Measurements from ENCODE around the gene PPP6R2.

The PPP6R2 gene, protein sequence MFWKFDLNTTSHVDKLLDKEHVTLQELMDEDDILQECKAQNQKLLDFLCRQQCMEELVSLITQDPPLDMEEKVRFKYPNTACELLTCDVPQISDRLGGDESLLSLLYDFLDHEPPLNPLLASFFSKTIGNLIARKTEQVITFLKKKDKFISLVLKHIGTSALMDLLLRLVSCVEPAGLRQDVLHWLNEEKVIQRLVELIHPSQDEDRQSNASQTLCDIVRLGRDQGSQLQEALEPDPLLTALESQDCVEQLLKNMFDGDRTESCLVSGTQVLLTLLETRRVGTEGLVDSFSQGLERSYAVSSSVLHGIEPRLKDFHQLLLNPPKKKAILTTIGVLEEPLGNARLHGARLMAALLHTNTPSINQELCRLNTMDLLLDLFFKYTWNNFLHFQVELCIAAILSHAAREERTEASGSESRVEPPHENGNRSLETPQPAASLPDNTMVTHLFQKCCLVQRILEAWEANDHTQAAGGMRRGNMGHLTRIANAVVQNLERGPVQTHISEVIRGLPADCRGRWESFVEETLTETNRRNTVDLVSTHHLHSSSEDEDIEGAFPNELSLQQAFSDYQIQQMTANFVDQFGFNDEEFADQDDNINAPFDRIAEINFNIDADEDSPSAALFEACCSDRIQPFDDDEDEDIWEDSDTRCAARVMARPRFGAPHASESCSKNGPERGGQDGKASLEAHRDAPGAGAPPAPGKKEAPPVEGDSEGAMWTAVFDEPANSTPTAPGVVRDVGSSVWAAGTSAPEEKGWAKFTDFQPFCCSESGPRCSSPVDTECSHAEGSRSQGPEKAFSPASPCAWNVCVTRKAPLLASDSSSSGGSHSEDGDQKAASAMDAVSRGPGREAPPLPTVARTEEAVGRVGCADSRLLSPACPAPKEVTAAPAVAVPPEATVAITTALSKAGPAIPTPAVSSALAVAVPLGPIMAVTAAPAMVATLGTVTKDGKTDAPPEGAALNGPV

DNA sequence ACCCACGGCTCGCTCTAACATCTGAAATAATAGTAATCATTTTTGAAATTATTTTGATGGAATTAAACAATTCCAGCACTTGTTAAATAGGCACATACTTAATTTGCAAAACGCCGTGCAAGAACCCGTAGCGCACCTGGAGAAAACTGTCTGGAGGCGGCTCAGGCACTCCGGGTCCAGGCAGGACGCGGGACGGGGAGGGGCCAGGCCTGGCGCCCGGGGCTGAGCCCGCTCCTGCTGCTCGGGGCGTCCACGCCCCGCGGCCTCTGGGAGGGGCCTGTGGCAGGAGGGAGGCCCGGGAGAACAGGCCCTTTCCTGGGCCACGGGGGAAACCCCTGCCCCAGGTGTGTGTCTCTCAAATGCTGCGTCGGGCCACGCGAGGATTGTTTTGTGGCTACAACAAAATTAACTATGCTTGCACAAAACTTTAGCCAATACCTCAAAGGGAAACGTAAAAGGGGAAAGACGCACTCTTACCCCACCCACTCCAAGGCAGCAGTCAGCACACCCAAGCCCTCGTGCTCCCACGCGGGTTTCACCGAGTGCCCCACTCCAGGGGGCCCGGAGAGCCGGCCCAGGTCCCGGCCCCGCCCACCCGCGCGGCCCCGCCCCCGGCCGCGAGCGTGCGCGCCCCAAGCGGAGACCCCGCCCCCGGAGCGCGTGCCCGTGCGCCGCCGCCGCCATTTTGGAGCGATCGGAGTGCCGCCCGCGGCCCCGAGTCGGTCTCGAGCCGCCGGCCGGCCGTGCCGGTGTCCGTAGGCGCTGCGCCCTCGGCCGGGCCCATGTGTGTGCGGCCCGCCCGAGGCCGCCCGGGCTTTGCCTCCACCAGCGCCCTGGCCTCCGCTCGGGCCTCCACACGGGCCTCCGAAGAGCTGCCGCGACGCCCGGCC lies at the start of gene PPP6R2:
Gene PPP6R2, plus strand, starts transcription at position 677 of the 890 bp plus-strand sequence. CDS start 50,582 bp downstream, outside the sequence.
- DNase-seq (ENCODE audit: low spot score) = peak; percentile 71

DNA sequence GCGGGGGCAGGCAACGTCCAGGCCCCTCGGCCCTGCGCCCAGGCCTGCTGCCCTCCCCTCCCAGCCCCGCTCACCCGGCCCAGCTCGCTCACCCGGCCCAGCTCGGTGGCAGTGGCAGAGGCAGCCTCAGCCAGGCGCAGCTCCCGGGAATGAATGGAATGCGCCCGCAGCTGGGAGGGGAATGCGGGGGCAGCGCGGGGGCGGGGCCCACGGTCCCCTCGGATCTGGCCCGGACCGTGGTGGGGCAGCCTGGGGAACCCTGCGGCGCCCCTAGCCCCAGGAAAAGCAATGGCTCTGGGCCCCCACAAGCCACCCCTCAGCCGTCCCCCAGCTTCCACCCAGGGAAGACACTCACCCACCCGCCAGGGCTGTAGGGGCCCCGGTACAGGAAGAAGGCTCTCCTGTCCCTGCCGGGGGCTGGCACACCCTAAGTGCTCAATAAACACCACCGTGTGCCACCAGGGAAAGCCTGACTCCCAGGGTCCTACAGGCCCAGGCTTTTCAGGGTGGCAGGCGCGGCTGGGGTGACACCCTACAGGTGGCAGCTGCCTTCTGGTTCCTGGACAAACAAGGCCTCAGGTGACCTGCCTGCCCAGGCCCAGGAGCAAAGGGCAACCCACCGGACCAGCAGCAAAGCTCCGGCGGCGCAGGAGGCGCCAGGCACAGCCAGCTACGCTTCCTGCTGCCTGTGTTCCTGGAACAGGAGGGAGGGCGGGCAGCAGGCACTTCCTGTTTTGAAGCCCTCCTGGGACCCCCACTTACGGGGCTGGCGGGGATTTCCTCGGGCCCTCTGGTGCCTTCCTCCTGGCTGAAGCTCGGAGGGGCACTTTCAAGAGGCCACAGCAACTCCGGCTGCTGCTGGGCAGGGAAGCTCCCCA lies 49.4 kb upstream of the PPP6R2 start:
- DNase-seq (ENCODE audit: low spot score) = no peak

DNA sequence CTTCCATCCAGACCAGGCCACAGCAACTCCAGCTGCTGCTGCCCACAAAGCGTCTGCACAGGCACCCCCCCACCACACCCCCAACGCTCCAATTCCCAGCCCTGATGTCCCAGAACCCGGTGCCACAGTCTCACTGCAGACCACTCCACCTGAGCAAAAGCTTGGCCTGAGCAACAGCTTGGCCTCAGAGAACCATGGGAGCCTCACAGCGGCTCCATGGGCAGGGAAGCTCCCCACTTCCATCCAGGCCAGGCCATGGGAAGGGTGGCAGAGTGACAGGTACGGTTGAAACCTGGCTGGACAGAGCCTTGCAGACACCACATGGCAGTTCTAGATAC lies 48.8 kb upstream of the PPP6R2 start:
- DNase-seq (ENCODE audit: low spot score) = no peak

DNA sequence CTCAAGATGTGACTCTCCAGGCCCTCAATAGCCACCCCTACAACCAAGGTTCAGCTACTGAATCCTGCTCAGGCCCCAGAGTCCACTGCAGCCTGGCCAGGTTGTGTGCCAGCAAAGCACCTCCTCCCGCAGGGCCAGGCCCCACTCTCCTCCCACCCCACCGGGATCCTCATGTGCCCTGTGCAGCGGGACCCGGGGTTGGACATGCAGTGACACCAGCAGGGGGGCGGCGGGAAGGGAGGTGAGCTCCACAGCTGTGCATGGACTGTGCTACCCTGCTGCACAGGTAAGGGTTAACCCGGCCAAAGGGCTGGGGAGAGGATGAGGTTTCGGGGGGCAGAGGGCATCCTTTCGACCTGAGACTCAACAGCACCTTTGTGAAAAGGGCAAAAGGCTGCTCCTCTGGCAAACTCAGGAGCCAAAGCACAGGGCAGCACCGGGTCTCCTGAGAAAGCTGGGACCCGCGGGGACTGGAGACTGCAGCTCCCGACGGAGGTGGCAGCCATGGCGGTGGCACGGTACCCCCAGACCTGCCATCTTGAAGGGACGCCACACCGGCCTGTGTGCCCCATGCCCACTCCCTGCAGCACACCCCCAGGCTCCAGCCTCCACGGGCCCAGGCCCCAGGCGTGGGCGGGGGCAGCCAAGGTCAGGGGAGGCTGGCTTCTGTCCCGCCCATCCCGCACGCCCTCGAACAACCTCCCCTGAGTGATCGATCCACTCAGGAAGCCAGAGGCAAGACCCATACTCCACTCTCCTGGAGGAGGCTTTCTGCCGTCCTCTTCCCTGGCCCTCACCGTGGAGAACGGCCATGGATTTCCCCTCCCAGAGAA lies 46.3 kb upstream of the PPP6R2 start:
- no peak for DNase-seq (ENCODE audit: low spot score)

DNA sequence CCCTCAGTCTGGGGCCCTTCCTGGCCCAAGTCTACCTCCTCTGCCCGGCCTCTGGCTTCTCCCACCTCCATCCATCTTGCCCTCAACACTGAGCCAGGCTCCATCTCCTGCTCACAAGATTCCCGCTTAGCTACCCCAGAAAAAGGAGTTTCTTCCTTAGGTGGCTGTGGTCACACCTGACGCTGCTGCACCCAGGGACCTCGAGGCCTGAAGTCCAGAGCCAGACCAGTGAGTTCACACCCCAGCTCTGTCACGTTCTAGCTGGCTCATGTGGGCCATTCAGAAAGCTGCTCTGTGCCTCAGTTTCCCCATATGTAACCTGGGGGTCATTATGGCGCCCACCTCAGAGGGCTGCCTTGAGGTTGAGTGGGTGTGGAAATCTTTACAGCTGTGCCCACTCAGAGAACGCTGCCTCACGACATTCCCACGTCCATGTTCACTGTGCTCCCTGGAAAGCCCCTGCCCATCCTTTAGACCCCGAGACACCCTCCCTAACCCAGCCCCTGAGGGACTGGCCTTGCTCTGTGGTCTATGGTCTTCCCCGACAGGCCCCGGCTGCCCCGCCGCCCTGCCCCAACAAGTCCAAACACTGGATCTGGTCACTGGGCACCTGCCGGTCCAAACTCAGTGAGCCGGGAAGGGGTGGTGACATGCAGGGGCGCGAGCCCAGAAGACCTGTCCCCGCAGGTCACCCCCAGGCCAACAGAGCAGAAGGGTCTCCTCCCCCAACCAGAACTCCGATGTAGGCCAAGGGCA lies 45.4 kb upstream of the PPP6R2 start:
- DNase-seq (ENCODE audit: low spot score) = no peak

DNA sequence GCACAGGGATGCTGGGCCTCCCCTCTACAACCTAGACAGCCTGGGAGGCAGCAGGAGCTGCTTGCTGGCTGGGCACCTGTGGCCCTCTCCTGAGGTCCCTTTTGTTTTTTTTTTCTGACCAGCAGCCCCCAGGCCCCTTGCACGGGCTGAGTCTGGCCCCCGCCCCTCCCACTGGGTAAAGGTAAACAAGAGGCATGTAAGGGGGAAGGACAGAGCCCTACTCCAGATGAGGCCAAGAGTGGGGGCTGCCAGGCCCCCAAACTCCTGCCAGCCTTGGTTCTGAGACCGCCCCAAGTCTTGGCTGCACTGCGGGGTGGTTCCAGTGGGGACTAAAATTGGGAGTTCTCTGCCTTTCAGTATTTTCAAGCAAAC lies 44.9 kb upstream of the PPP6R2 start:
- DNase-seq (ENCODE audit: low spot score) = no peak

DNA sequence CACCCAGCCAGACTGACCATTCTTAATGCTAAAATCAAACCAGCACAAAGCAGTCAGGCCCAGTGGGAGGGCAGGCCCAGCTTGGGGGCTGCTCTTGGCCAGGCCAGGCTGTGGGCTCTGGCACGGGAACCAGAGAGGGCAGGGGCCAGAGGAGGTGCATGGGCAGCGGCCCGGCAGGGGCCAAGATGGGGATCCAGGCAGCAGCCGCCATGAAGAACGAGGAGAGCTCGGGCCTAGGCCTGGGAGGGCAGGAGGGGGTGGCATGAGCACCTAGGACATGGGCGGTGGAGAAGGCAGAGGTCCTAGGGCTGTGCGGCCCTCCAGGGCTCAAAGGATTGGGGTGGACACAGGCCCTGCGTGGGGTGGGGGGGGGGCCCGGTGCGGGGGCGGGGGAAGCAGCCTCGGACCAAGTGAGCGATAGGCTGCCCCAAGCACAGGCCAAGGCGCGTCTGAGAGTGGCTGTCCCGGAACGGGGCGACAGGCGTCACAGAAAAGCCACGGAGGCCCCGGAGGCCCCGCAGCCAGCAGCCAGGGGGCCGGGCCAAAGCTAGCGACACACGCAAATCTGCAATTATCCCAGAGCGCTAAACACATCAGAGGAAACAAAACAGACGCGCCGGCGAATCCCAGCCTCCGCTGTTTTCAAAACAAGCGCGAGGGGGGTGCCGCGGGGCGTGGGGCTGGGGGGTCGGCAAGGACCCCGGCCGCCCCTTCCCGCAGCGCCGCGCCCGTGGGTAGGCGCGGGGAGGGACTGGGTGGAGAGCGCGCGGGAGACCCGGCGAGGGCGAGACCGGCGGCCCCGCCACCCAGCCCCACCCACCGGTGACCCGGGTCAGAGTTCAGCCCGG lies 44.0 kb upstream of the PPP6R2 start:
- DNase-seq (ENCODE audit: low spot score) = no peak

DNA sequence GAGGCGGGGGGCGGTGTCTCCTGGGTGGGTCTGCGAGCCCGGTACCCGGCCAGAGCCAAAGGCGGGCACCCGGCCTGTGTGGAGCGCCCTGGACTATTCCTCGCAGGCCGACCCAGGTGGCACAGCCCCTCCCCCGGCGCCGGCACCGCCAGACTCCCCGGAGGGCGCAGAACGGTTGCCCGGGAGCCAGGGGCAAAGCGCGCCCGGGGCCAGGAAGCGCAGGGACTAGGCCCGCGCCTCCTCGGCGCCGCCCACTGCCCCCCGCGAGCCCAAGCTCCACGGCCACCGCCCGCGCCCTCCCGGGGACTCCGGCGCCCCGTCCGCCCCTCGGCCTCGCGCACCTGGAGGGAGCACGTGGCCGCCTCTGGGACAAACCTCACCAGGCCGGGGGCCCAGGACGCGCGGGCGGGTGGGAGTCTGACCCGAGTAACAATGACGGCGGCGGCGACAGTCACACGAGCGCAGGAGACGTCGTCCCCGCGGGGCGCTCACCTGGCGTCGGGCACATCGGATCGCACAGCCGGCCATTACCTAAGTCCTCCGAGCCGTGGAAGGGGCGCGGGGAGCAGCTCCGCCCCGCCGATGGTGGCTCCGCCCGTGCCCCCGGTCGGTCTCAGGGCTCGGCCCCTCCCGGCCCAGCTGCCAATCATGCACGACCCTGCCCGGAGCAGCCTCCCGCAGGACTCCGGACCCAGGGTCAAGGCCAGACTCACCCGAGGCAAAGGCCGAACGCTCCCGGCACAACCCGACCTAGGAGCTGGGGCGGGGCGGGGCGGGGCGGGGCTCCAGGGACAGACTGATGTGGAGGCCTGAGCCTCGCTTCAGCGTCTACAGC lies 43.1 kb upstream of the PPP6R2 start:
- no peak for DNase-seq (ENCODE audit: low spot score)

DNA sequence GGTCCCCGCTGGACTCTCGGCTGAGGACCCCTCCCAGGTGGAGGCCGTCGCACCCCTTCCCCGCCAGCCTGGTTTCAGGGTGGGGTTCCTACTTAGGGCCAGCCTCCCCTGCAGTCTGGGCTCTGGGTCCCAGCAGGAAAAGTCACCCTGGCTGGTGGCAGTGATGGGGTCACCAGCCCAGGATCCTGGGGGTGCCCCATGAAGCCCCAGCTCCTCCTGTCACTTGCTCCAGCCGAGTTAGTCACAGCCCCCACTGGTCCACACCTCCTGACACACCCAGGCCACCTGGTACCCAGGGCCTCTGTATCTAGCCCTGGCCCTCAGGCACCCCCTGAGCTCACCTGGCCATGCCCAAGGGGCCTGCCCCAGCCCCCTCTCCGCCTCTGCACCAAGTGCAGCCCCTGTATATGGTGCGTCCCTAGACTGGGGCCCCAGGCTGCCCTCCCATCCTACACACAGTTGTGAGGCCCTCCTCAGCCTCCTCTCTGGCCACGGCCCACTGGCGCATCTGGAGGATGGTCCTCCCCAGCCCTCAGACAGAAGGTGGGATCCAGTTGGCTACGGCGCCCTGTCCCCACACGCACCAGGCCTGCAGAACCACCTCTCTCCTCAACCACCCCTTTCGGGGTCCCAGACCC lies 42.4 kb upstream of the PPP6R2 start:
- no peak for DNase-seq (ENCODE audit: low spot score)

DNA sequence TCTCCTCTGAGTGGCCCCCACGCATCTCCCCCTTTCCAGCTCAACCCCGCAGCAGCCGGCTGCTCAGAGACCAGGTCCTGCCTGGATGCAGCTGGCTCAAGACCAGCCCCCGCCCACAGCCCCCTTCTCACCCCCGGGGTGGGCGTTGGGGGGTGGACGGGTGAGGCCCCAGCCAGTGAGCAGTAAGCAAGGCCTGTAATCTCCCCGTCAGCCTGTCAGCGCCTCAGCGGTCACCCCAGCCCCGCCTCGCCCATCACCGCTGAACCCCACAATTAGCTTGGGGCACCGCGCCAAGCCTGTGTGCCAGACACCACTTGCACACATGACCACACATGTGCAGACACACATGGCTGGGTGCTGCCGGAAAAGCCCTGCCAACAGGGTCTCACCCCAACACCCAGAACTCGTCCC lies 41.5 kb upstream of the PPP6R2 start:
- no peak for DNase-seq (ENCODE audit: low spot score)

DNA sequence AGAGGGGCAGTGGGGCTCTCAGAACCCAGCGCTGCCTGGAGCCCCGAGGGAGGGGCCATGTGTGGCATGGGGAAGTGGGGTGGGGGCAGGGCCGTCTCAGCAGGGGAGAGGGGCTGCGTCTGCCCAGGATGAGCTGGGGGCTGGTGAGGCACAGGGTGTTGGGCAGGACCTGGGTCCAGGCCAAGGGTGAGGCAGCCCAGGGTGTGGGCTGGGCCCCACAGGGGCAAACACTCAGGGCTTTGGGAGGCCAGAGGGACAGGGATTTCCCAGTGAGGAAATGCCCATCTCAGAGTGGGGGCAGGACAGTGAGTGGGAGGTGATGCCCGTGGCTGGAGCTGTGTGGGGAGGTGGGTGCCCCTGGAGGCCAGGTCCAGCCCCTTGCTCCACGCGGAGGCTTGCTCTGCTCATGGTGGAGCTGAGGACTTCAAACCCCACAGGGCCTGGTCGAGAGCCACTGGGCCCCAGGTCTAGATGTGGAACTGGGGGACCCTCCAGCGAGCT lies 41.0 kb upstream of the PPP6R2 start:
- no peak for DNase-seq (ENCODE audit: low spot score)

DNA sequence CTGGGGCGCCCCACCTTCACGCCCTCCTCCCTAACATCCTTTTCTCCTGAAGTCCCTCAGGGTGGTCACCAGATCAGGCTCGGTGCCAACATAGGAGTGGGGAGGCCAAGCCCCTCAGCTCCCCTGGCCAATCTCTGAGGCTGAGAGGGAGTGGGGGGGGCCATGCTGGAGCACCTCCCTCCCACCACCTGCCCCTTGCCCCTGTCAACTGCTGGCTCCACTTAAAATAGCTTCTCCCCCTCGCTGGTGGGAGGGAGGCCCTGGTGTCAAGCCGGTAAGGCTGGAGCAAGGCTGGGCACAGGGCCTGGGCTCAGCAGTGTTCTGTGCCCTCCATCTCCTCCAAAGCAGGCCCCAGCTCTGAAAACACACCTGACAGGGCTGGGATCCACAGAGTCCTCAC lies 40.6 kb upstream of the PPP6R2 start:
- no peak for DNase-seq (ENCODE audit: low spot score)

DNA sequence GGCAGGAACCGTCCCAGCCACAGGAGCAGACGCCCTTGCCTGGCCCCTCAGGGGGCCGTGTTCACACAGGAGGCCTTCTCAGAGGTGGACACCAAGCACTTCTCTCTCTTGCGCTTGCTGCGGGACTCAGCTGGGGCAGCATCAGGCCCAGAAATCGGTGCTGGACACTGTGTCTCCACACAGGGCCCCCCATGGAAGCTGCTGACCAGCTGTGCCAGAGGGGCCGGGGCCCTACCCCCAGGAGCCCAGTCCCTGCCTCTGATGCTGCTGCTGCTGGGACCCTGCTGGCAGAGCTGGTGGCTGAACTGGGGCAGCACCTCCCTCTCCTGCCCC lies 39.6 kb upstream of the PPP6R2 start:
- DNase-seq (ENCODE audit: low spot score) = no peak

DNA sequence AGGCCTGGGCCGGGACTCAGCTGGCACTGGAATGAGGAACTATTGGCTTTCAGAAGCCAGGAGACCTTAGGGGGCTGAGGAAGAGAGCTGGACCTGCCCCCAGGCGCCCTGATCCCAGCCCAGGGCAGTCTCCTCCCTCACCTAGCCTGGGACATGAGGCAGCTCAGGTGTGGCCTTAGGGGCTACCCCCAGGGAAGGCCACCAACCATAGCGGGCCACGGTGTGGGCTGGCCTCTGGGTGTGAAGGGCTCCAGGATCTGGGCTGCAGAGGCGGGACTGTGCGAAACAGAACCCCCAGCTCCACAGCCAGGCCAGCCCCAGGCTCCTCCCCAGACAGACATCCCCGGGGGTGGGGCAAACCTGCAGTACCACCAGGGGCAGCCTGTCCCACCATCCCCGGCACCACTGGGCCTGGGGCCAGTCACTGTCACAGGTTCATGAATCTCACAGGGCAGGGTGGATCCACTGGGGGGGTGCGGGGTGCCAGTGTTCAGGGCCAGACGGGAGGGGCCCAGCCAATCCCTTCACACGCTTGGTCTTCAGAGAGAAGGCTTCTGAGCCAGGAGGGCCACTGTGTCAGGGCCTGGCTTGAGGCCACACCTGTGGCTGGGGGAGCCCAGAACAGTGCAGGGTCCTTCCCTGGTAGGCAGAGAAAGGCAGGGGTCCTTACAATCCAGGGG lies 39.1 kb upstream of the PPP6R2 start:
- peak; percentile 45 for DNase-seq (ENCODE audit: low spot score)

DNA sequence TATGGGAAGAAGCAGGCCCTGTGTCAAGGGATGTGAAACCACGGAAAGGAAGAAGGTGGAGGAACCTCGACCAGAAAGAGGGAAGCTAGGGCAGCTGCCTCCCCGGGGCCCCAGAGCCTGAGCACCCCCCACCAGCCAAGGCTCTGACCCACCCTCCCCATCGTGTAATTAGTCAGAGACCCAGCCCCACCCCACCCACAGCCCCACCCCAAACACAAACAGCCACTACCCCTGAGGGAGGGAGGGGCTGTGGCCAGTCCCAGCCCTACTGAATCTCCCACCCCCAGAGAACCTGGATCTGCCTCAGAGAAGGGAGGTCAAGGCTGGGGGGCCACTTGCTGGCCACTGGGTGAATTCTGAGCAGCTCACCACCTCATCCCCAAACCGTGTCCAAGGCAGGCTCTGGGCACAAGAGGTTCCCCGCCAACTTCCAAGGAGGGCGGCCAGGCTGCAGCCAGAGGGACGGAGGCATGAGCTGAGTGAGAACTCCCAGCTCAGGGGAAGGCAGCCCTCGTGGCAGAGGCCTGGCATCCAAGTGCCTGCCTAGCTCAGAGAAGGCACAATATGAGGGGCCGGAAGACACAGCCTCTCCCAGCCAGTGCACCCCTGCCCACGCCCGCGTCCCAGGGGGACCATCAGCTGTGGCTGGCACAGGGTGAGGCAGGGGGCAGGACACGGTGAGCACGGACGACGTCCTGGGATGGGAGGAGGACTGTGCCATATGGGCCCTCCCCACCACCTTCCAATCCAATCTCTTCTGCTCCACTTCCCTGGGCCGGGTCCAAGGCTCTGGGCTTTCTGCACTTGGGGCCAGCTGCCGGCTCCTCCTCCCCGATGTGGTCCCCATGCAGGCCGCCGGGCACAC lies 38.4 kb upstream of the PPP6R2 start:
- peak; percentile 62 for DNase-seq (ENCODE audit: low spot score)
